Osteocyte (in vitro differentiated cells): ENCODE measurements around the gene PDLIM5. TPM values are rescaled to one million over a fixed set of nuclear protein-coding genes. Genes with fewer than 3 reads are reported as not detected.

Experiments used
- DNase-seq: peaks from one replicate; pipeline ENCODE4 v3.0.0; 2021; ENCODE audit warnings: mixed read lengths; ENCODE audit not compliant: unreplicated experiment; ENCODE audit errors: extremely low spot score
- H3K27ac Mint-ChIP-seq: one replicate; pipeline ENCODE4 v1.8.0; 2021; ENCODE audit warnings: mild to moderate bottlenecking, mixed read lengths; ENCODE audit not compliant: unreplicated experiment
- H3K27me3 Mint-ChIP-seq: one replicate; pipeline ENCODE4 v1.8.0; 2021; ENCODE audit warnings: mixed read lengths; ENCODE audit not compliant: unreplicated experiment
- H3K36me3 Mint-ChIP-seq: one replicate; pipeline ENCODE4 v1.8.0; 2021; ENCODE audit warnings: mixed read lengths; ENCODE audit not compliant: unreplicated experiment
- H3K4me1 Mint-ChIP-seq: one replicate; pipeline ENCODE4 v1.8.0; 2021; ENCODE audit warnings: mixed read lengths; ENCODE audit not compliant: unreplicated experiment
- H3K4me3 Mint-ChIP-seq: one replicate; pipeline ENCODE4 v1.8.0; 2021; ENCODE audit warnings: mild to moderate bottlenecking, moderate library complexity, mixed read lengths; ENCODE audit not compliant: unreplicated experiment
- H3K9me3 Mint-ChIP-seq: one replicate; pipeline ENCODE4 v1.8.0; 2021; ENCODE audit warnings: mixed read lengths; ENCODE audit not compliant: unreplicated experiment
- CTCF ChIP-seq: fragments of 200-600 bp; sonication (generic); IDR thresholded peaks from 2 replicates; pipeline ENCODE4 v1.5.0; 2021; ENCODE audit warnings: antibody characterized with exemption, mild to moderate bottlenecking, moderate library complexity
- total RNA-seq: library from RNA; stranded (reverse); gene quantifications from 2 replicates; pipeline ENCODE4 v1.2.1, GENCODE V29; 2021

The PDLIM5 gene
- total RNA-seq, 1 donor from 2014 or later, result 324 TPM

GRCh38 chr4:94488670-94489069 is 36.9 kb downstream of the PDLIM5 start:
- no peak for DNase-seq
- Mint-ChIP-seq H3K9me3 (no peaks in the 10 kb centered on the region), H3K4me3 (peak overlapping the region; percentile 18), H3K27ac (peak overlapping the region; percentile 85), H3K4me1 (peaks cover 84% of the 10 kb centered on the region), H3K27me3 (no peaks in the 10 kb centered on the region), H3K36me3 (peaks cover 10% of the 10 kb centered on the region)
- TF ChIP-seq CTCF, result no peak

GRCh38 chr4:94489098-94489497 is 37.4 kb downstream of the PDLIM5 start:
- peak overlapping the region; percentile 10 for H3K4me3 Mint-ChIP-seq
- DNase-seq, result no peak
- H3K36me3 Mint-ChIP-seq, result peaks cover 14% of the 10 kb centered on the region
- H3K27ac Mint-ChIP-seq, result peak overlapping the region; percentile 85
- H3K27me3 Mint-ChIP-seq, result no peaks in the 10 kb centered on the region
- H3K9me3 Mint-ChIP-seq, result no peaks in the 10 kb centered on the region
- peaks cover 79% of the 10 kb centered on the region for H3K4me1 Mint-ChIP-seq
- TF ChIP-seq CTCF, result no peak

- no peak overlapping the region for H3K27ac Mint-ChIP-seq
- no peak for TF ChIP-seq CTCF
- H3K4me3 Mint-ChIP-seq, result no peak overlapping the region
- no peaks in the 10 kb centered on the region for H3K9me3 Mint-ChIP-seq
- H3K36me3 Mint-ChIP-seq, result peaks cover 9% of the 10 kb centered on the region
- H3K4me1 Mint-ChIP-seq, result peaks cover 67% of the 10 kb centered on the region
- DNase-seq, result no peak
- H3K27me3 Mint-ChIP-seq, result no peaks in the 10 kb centered on the region
These were observed 38.7 kb downstream of the PDLIM5 start for GRCh38 chr4:94490437-94490836.

DNA sequence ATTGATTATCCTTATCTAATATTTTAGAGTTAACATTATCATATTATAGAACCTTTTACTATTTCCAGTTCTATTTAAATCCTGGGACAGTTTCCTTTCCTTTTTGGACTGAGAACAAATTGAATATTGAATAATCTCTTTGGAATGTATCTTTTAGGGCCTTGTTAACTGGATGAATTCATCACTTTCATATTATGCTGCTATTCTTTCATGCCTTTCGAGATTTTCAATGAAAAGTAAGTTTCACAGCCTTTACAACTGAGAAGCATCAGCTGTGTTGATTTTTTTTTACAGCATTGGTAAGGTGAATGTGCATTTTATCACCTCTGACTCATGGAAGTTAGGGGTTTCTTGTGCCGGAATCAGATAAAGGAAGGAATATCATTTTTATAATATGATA is 39.6 kb downstream of the PDLIM5 start:
- Mint-ChIP-seq H3K36me3 (peaks cover 13% of the 10 kb centered on the region), H3K4me1 (peaks cover 63% of the 10 kb centered on the region), H3K9me3 (no peaks in the 10 kb centered on the region), H3K4me3 (peak overlapping the region; percentile 39), H3K27ac (peak overlapping the region; percentile 79), H3K27me3 (no peaks in the 10 kb centered on the region)
- no peak for TF ChIP-seq CTCF
- DNase-seq, result no peak

GRCh38 chr4:94495408-94495807 is 43.7 kb downstream of the PDLIM5 start:
- peaks cover 41% of the 10 kb centered on the region for H3K4me1 Mint-ChIP-seq
- peaks cover 15% of the 10 kb centered on the region for H3K36me3 Mint-ChIP-seq
- no peak overlapping the region for H3K4me3 Mint-ChIP-seq
- no peaks in the 10 kb centered on the region for H3K27me3 Mint-ChIP-seq
- H3K27ac Mint-ChIP-seq, result peak overlapping the region; percentile 3
- DNase-seq, result no peak
- TF ChIP-seq CTCF, result no peak
- no peaks in the 10 kb centered on the region for H3K9me3 Mint-ChIP-seq
